ENCODE data around the gene SIK2.

Gene SIK2

DNA sequence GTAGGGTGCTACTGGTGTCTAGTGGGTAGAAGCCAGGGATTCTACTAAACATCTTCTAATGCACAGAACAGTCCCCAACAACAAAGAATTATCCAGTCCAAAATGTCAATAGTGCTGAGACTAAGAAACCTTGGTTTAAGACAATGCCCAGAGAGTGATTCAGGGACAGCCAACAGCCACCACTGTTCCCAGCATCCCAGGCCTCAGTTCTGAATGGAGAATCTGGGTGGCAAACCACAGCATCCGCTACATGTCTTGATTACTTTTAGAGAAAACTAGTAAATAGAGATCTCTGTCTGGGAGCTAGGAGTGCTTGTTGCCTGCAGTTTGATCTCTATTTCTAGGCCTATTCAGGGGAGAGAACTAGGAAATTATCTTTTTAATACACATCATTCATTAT is 20.9 kb upstream of the SIK2 start:
- DNase-seq (ENCODE audit: low read depth in 2 of 2, low spot score in 1 of 2) = no peak

DNA sequence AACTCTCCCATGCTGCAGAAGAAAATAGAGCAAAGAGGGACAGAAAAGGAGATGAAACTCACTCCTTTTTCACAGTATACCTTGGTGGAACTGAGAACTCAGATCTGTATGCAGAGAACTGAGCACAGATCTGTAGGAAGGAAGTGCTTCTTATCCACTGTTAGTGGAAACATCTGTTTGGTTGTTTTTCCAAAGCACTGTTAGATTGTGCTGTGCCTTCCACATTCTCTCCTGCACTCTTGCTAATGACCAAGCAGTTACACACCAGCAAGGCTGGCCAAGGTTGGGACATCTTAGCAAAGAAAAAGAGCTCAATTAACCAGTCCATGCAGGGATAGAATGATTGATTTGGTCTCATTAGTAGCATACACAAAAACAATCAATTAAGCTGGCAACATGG is 20.1 kb upstream of the SIK2 start:
- no peak for DNase-seq (ENCODE audit: low read depth in 2 of 2, low spot score in 1 of 2)

- DNase-seq (ENCODE audit: low read depth in 2 of 2, low spot score in 1 of 2) = no peak
Observed at GRCh38 chr11:111582881-111583280, 19.4 kb upstream of the SIK2 start.

DNA sequence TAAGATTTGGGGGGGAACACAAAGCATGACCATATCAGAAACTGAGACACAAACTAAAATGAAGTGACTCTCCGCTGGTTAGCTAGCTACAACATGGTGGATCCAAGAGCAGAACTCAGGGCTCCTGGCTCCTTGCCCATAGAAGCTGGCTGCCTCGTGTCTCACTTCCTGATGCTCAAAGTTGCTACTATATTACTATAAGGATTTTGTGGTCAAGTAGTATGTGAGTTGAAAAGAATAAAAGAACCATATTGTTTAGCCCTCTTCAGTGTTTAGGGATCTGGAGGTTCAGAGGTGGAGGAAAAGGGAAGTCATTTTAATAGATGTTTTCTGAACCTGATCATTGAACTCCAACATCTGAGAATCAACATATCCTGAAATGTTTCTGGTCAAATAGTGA is 16.9 kb upstream of the SIK2 start:
- no peak for DNase-seq (ENCODE audit: low read depth in 2 of 2, low spot score in 1 of 2)

- peak in 1 of 2 donors; percentile 21 for DNase-seq (ENCODE audit: low read depth in 2 of 2, low spot score in 1 of 2)
Observed at GRCh38 chr11:111586388-111586831, 15.8 kb upstream of the SIK2 start.

DNA sequence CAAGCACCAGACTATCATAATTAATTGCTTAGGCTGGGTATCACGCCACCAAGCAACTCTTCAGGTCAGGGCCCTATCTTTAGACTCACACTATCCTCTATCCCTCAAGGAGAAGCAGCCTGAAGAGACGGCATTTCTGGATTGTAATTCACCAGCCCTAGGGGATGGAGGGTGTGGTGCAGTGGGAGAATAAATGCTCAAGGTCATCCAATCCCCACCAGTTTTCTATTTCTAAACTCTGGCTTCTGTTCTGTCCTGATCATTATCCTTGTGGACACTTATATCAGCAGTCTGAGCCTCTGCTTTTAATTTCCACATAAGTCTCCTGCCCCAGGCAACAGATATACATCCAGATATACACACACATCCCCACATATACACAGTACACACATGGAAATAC is 13.1 kb upstream of the SIK2 start:
- DNase-seq (ENCODE audit: low read depth in 2 of 2, low spot score in 1 of 2) = no peak

DNA sequence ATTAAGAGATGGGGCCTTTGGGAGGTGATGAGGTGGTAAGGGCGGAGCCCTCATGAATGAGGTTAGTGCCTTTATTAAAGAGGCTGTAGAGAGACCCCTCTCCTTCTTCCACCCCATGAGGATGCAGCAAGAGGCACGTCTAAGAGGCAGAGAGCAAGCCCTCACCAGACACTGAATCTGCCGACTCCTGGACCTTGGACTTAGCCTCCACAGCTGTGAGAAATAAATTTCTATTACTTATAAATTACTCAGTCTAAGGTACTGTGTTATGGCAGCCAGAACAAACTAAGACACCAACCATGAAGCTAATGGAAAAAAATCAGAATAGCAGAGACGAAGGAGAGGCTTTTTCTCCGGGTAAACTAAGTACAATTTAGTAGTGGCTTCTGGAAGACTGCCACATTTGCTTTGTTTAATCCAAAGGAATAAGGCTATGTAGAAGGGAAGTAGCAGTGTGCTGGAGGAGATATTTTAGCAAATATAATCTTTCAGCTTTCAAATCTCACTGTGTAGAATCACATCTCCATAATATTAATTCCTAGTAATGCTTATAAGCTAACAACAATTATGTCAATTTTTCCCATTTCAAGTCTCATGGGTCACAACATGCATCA is 12.3 kb upstream of the SIK2 start:
- no peak for DNase-seq (ENCODE audit: low read depth in 2 of 2, low spot score in 1 of 2)

GRCh38 chr11:111591187-111591960 is 10.9 kb upstream of the SIK2 start:
- DNase-seq (ENCODE audit: low read depth in 2 of 2, low spot score in 1 of 2) = no peak

DNA sequence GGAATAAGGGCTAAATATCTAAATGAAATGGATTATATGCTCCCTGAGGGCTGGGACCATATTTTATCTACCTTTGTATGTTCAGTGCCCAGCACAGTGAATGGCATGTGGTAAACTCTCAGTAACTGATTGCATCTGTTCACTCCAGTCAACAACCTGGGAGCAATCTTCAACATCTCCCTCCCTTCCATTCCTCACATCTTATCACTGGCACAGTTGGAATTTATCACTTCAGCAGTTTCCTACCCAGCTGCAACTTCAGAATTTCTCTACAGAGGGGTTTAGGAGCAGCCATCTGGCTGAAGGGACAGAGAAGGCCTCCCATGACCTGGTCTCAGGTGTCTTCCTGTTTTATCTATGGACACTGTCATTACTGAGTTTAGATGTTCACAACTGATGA is 9.8 kb upstream of the SIK2 start:
- no peak for DNase-seq (ENCODE audit: low read depth in 2 of 2, low spot score in 1 of 2)

DNA sequence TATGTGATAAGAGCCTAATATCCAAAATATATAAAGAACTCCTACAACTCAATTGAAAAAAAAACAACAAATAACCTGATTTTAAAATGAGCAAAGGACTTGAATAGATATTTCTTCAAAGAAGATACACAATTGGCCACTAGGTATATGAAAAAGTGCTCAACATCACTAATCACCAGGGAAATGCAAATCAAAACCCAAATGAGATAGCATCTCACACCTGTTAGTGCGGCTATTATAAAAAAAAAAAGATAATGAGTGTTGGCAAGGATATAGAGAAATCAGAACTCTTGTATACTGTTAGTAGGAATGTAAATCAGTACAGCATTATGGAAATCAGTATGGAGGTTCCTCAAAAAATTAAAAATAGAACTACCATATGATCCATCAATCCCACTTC is 5.9 kb upstream of the SIK2 start:
- DNase-seq (ENCODE audit: low read depth in 2 of 2, low spot score in 1 of 2) = no peak

DNA sequence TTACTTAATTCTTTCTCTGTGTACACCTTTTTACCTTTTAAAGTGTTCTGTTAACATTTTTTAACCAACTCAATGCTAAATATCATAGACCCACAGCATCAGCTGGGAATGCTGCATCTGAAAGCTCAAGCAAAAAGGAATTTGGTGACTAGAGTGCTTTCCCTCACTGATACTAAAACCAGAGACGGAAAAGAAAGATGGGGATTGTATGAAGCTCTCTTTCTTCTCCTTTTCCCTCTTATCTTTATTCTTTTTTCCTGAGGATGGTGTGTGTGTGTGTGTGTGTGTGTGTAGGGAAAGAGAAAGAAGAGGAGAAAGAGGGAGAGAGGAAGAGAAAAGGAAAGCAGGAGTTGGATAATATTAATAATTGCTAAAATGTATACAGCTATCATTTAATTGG is 4.1 kb upstream of the SIK2 start:
- DNase-seq (ENCODE audit: low read depth in 2 of 2, low spot score in 1 of 2) = no peak

GRCh38 chr11:111598559-111598958 is 3.7 kb upstream of the SIK2 start:
- no peak for DNase-seq (ENCODE audit: low read depth in 2 of 2, low spot score in 1 of 2)

- DNase-seq (ENCODE audit: low read depth in 2 of 2, low spot score in 1 of 2) = no peak
Observed at GRCh38 chr11:111601636-111601978, 642 bp upstream of the SIK2 start.

- no peak for DNase-seq (ENCODE audit: low read depth in 2 of 2, low spot score in 1 of 2)
Observed at GRCh38 chr11:111602865-111603610, 789 bp downstream of the SIK2 start.

DNA sequence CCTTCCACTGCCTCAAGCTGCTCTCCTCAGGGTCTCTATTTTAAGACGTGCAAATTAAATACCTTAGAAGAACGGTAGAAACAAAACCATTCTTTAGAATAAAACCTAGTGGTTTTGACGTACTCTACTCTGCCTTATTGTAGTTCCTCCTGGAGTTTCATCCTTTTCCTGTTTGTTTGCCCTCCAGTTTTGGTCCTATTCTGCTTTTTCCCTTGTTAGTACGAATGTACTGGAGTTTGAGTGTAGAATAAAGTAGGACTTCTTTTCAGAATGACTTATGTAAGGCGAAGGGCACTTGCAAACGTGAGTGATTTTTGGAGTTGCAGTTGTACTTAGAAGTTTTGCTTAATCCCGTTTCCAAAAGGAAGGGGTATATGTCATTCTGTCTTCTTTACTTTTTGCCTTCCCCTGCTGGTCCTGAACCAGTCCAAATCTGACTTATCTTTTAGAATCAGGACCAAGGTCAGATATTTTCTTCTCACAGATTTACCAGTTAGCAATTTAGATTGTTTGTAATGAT is 1.4 kb downstream of the SIK2 start:
- DNase-seq (ENCODE audit: low read depth in 2 of 2, low spot score in 1 of 2) = no peak

- no peak for DNase-seq (ENCODE audit: low read depth in 2 of 2, low spot score in 1 of 2)
Observed at GRCh38 chr11:111604392-111605009, 2.3 kb downstream of the SIK2 start.

DNA sequence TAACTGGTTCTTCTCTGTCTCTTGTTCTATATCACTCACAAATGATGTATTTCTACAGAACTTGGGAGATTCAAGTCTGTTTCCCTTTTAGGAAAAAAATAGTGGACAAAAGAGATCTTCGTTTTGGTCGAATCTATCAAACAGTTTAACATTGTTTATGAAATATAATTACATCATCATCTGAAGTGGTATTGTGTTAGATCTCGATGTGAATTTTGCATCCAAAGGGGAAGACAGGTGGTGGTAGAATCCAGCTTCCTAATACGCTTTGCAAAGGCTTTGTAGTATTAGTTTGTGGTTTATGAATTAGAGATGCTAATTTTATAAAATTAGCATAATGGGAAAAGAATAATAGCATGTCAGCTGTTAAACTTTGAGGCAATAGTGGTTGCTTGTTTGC is 3.4 kb downstream of the SIK2 start:
- DNase-seq (ENCODE audit: low read depth in 2 of 2, low spot score in 1 of 2) = no peak

GRCh38 chr11:111606986-111607385 is 4.7 kb downstream of the SIK2 start:
- no peak for DNase-seq (ENCODE audit: low read depth in 2 of 2, low spot score in 1 of 2)

DNA sequence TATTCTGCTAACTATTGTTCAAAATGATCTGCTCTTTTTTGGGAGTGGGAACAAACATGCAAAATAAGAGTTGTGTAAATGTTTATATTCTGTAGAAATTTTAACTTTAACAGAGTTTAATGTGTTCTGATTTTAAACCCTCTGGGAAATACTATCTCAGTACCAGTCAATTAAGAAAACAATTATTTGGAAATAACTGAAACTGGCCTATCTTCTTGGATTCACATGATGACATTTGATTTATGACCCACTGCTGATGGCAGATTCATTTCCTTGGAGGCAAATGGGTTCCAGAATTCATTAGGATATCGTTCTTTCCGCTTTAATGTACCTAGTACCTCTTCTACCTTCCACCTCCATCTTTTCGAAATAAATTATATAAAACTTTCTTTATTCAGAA is 5.5 kb downstream of the SIK2 start:
- no peak for DNase-seq (ENCODE audit: low read depth in 2 of 2, low spot score in 1 of 2)

- DNase-seq (ENCODE audit: low read depth in 2 of 2, low spot score in 1 of 2) = no peak
Observed at GRCh38 chr11:111612224-111612623, 10.0 kb downstream of the SIK2 start.

- no peak for DNase-seq (ENCODE audit: low read depth in 2 of 2, low spot score in 1 of 2)
Observed at GRCh38 chr11:111617286-111617685, 15.0 kb downstream of the SIK2 start.

DNA sequence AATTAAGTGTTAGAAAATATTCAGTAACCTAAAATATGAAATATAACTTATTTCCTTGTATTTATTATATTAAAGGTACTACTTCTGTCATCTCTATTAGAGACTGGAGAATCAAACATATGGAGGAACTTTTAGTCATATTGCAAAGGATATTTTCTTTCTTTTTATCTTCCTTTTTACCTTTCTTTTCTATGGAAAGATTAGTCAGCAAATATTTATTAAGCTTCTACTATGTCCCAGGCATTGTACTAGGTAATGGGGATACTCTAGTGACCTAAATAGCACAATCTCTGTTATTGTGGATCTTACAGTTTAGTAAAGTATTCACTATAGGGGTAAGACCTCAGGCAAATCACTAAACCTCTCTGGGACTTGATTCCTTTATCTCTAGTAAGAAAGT is 18.3 kb downstream of the SIK2 start:
- no peak for DNase-seq (ENCODE audit: low read depth in 2 of 2, low spot score in 1 of 2)
